Measurements from ENCODE around the gene TCEAL1.

DNA sequence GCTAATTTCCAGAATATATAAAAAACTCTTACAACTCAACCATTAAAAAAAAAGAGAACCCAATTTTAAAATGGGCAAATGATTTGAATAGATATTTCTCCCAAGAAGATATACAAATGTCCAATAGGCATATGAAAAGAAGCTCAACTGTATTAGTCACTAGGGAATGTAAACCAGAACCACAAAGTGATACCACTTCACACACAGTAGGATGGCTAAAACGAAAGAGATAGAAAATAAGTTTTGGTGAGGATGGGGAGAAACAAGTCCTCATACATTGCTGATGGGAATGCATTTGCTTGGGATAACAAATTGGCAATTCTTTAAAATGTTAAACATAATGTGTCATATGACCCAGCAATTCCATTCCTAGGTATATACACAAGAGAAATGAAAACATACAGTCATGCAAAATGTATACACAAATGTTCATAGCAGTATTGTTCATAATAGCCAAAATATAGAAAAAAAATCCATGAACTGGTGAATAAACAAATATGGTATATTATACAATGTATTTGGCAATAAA, 15.3 kb upstream of the TCEAL1 start:
- TF ChIP-seq, protein P1, sequence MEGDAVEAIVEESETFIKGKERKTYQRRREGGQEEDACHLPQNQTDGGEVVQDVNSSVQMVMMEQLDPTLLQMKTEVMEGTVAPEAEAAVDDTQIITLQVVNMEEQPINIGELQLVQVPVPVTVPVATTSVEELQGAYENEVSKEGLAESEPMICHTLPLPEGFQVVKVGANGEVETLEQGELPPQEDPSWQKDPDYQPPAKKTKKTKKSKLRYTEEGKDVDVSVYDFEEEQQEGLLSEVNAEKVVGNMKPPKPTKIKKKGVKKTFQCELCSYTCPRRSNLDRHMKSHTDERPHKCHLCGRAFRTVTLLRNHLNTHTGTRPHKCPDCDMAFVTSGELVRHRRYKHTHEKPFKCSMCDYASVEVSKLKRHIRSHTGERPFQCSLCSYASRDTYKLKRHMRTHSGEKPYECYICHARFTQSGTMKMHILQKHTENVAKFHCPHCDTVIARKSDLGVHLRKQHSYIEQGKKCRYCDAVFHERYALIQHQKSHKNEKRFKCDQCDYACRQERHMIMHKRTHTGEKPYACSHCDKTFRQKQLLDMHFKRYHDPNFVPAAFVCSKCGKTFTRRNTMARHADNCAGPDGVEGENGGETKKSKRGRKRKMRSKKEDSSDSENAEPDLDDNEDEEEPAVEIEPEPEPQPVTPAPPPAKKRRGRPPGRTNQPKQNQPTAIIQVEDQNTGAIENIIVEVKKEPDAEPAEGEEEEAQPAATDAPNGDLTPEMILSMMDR (IDR thresholded peaks at IDR 0.05) = no peak
- TF ChIP-seq POLR2A (IDR thresholded peaks at IDR 0.05) = no peak

Measured in body of pancreas (tissue), 4 donors.